Chondrocyte (in vitro differentiated cells): ENCODE data around the gene MCC. TPM values are rescaled to one million over a fixed set of nuclear protein-coding genes. Genes with fewer than 3 reads are reported as not detected.
"Not testable (repeated sequence)": the region's sequence is repeated elsewhere in the genome, so short reads cannot be mapped to it uniquely, and the experiment has no call there.

Experiments used
- DNase-seq: peaks from one replicate; pipeline ENCODE4 v3.0.0; 2021; ENCODE audit warnings: mixed read lengths, low spot score
- H3K27ac Mint-ChIP-seq: one replicate; pipeline ENCODE4 v1.8.0; 2021; ENCODE audit warnings: mild to moderate bottlenecking, moderate library complexity, mixed read lengths; ENCODE audit not compliant: unreplicated experiment
- H3K27me3 Mint-ChIP-seq: 2 replicates; pipeline ENCODE4 v1.8.0; 2021; ENCODE audit warnings: low read depth, mixed read lengths
- H3K36me3 Mint-ChIP-seq: 2 replicates; pipeline ENCODE4 v1.8.0; 2021; ENCODE audit warnings: low read depth, mixed read lengths
- H3K4me1 Mint-ChIP-seq: 2 replicates; pipeline ENCODE4 v1.8.0; 2021; ENCODE audit warnings: low read depth, mild to moderate bottlenecking, mixed read lengths
- H3K4me3 Mint-ChIP-seq: one replicate; pipeline ENCODE4 v1.8.0; 2021; ENCODE audit warnings: mild to moderate bottlenecking, moderate library complexity, mixed read lengths; ENCODE audit not compliant: unreplicated experiment
- H3K9me3 Mint-ChIP-seq: 2 replicates; pipeline ENCODE4 v1.8.0; 2021; ENCODE audit warnings: low read depth, mixed read lengths
- total RNA-seq: library from RNA; stranded (reverse); gene quantifications from 3 replicates; pipeline ENCODE4 v1.2.1, GENCODE V29; 2021
- TF ChIP-seq, protein P1 (sequence below): fragments of 200-600 bp; sonication (generic); IDR thresholded peaks from 2 replicates; pipeline ENCODE4 v1.5.0; 2021; ENCODE audit warnings: antibody characterized with exemption, mild to moderate bottlenecking, moderate library complexity

Gene MCC
- total RNA-seq, 1 donor from 2014 or later: 15.0 TPM

DNA sequence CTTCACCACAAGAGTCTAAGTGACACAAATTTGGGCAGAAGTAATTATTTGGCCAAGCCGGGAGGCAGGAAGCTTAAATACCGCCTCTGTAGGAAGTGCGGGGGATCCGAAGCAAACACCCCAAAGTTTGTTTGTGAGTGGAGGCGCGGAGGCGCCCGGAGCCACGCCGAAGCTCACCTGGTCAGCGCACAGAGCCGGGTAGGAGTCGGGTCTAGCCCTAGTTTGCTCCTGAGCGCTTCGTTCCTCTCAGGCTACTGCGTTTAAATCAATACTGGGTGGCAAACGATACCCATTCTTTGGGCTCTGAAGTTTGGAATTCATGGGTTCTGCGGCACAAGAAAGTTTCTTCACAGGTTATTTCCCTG is 855 bp downstream of the MCC start:
- Mint-ChIP-seq H3K27me3 (no peaks in the 10 kb centered on the region), H3K27ac (peak overlapping the region; percentile 79), H3K4me1 (peaks cover 32% of the 10 kb centered on the region), H3K9me3 (peaks cover 15% of the 10 kb centered on the region), H3K4me3 (peak overlapping the region; percentile 91), H3K36me3 (peaks cover 8% of the 10 kb centered on the region)
- TF ChIP-seq, protein P1, sequence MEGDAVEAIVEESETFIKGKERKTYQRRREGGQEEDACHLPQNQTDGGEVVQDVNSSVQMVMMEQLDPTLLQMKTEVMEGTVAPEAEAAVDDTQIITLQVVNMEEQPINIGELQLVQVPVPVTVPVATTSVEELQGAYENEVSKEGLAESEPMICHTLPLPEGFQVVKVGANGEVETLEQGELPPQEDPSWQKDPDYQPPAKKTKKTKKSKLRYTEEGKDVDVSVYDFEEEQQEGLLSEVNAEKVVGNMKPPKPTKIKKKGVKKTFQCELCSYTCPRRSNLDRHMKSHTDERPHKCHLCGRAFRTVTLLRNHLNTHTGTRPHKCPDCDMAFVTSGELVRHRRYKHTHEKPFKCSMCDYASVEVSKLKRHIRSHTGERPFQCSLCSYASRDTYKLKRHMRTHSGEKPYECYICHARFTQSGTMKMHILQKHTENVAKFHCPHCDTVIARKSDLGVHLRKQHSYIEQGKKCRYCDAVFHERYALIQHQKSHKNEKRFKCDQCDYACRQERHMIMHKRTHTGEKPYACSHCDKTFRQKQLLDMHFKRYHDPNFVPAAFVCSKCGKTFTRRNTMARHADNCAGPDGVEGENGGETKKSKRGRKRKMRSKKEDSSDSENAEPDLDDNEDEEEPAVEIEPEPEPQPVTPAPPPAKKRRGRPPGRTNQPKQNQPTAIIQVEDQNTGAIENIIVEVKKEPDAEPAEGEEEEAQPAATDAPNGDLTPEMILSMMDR: no peak
- DNase-seq: peak; percentile 59

DNA sequence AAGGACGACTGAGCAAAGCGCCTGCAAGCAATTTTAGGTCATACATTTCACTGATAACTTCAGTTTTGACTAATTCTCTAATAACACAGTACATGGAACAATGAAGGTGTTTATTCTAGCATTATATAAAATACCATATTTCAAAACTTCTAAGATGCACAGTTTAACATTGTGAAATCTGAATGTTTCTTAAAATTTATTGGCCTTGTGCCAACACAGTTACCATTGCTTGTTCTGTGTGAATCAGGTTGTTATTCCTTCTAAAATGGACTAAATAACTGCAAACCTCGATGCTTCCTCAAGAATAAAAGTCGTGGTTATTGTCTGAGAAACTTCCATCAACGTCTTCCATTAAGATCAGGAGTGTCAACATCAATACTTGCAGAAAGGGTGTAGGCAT is 8.0 kb downstream of the MCC start:
- no peaks in the 10 kb centered on the region for H3K27me3 Mint-ChIP-seq

DNA sequence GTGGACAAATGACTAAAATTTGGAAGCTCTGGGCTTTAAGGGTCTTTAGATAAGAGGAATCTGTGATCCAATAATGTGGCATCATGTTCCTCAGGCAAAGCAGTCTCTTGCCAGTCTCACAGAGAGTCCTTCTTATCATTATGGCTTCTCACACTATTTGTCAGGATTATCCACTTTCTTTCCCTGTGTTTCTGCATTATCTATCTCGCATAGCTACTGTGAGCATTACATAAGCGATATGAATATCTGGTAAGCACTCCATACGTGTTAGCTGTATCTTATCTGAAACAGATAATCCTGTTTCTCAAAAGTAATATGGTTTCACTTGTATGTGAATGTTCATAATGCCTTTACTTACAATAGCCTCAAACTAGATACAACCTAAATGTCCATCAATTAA is 9.6 kb downstream of the MCC start:
- Mint-ChIP-seq H3K27me3 (no peaks in the 10 kb centered on the region), H3K4me3 (no peak overlapping the region), H3K9me3 (peaks cover 2% of the 10 kb centered on the region), H3K36me3 (peaks cover 7% of the 10 kb centered on the region), H3K27ac (no peak overlapping the region), H3K4me1 (no peaks in the 10 kb centered on the region)
- TF ChIP-seq, protein P1: no peak
- no peak for DNase-seq

More for the DNA sequence above, 8.0 kb downstream of the MCC start:
- no peak for DNase-seq
- TF ChIP-seq, protein P1: no peak
- Mint-ChIP-seq H3K27ac (no peak overlapping the region), H3K9me3 (peaks cover 2% of the 10 kb centered on the region), H3K4me3 (no peak overlapping the region), H3K36me3 (peaks cover 7% of the 10 kb centered on the region), H3K4me1 (no peaks in the 10 kb centered on the region)

DNA sequence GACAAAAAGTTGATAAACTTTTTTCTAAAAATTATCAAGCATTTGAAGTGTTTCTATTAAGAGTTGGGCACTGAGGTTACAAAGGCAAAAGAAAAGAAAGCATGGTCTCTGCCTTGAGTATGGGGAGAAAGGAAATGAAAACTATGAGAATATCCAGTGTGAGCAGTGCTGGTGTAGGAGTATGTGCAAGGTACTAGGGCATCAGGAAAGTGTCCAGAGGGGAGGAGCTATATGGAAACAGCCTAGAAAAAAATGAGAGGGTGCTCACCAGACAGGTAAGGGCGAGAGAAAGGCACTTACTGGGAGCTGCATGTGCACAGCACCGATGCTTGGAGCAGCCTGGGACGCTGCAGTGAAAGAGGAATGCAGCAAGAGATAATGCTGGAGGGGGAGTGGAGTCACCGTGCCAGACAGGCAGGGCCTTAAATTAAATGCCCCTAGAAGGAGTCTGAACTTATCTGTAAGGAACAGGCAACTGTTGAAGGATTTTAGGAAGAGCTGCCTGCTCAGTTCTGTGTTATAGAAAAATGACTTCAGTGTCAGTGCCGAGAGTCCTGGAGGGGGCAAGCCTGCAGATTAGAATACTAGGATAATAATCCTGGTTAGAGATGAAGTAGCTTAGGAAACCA is 14.0 kb downstream of the MCC start:
- H3K9me3 Mint-ChIP-seq: peaks cover 13% of the 10 kb centered on the region
- peaks cover 10% of the 10 kb centered on the region for H3K36me3 Mint-ChIP-seq
- TF ChIP-seq, protein P1: no peak
- no peak for DNase-seq
- H3K27ac Mint-ChIP-seq: no peak overlapping the region
- no peaks in the 10 kb centered on the region for H3K4me1 Mint-ChIP-seq
- no peaks in the 10 kb centered on the region for H3K27me3 Mint-ChIP-seq
- H3K4me3 Mint-ChIP-seq: no peak overlapping the region

DNA sequence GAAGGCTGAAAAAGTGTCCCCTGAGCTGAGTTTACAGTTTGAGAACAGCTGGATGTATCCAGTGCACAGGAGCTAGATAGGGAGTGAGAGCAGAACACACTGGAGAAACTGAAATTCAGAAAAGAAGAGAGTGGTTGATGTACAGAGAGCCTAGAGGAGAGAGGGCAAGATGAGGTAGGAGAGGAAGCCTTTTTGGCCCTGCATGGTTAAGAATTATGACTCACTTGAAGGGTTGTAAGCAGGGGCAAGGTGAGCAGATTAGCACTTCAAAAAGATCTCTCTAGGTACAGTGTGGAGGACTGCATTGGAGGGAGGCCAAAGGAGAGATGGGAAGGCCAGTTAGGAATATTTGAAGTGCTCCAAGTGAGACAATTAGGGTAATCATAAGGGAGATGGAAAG is 25.2 kb downstream of the MCC start:
- no peak for DNase-seq
- peaks cover 12% of the 10 kb centered on the region for H3K4me1 Mint-ChIP-seq
- no peaks in the 10 kb centered on the region for H3K9me3 Mint-ChIP-seq
- no peak overlapping the region for H3K27ac Mint-ChIP-seq
- TF ChIP-seq, protein P1: no peak
- no peaks in the 10 kb centered on the region for H3K36me3 Mint-ChIP-seq
- H3K27me3 Mint-ChIP-seq: no peaks in the 10 kb centered on the region
- no peak overlapping the region for H3K4me3 Mint-ChIP-seq

DNA sequence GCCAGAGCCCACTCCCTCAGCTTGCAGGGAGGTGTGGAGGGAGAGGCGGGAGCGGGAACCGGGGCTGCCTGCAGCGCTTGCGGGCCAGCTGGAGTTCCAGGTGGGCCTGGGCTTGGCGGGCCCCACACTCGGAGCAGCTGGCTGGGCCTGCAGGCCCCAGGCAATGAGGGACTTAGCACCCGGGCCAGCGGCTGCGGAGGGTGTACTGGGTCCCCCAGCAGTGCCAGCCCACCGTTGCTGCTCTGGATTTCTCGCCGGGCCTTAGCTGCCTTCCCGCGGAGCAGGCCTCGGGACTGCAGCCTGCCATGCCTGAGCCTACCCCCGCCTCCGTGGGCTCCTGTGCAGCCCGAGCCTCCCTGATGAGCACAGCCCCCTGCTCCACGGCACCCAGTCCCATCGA is 31.1 kb downstream of the MCC start:
- not testable (repeated sequence) for DNase-seq, H3K9me3 Mint-ChIP-seq, H3K27me3 Mint-ChIP-seq, H3K4me3 Mint-ChIP-seq, H3K36me3 Mint-ChIP-seq, H3K4me1 Mint-ChIP-seq, H3K27ac Mint-ChIP-seq
